GM18505 (cell line): Measurements from ENCODE around the gene FAS.

Experiments
- ATAC-seq: cut with Tn5 transposase; IDR thresholded peaks from one replicate; pipeline ENCODE4 v1.9.1; 2021; ENCODE audit not compliant: unreplicated experiment
- POLR2A ChIP-seq: IDR thresholded peaks from 4 replicates; pipeline ENCODE4 v1.6.1; 2011; ENCODE audit warnings: borderline replicate concordance; ENCODE audit not compliant: insufficient read depth, insufficient read length; ENCODE audit errors: extremely low read depth

FAS gene

GRCh38 chr10:88980247-88980646 is 10.4 kb upstream of the FAS start:
- no peak for TF ChIP-seq POLR2A
- no peak for ATAC-seq

GRCh38 chr10:88980800-88981199 is 9.8 kb upstream of the FAS start:
- ATAC-seq: no peak
- TF ChIP-seq POLR2A: no peak

GRCh38 chr10:88981435-88981834 is 9.2 kb upstream of the FAS start:
- ATAC-seq: no peak
- no peak for TF ChIP-seq POLR2A

GRCh38 chr10:88982366-88982765 is 8.2 kb upstream of the FAS start:
- no peak for TF ChIP-seq POLR2A
- no peak for ATAC-seq

GRCh38 chr10:88983206-88983605 is 7.4 kb upstream of the FAS start:
- no peak for ATAC-seq
- no peak for TF ChIP-seq POLR2A

GRCh38 chr10:88983939-88984338 is 6.7 kb upstream of the FAS start:
- no peak for TF ChIP-seq POLR2A
- ATAC-seq: no peak

GRCh38 chr10:88984525-88984924 is 6.1 kb upstream of the FAS start:
- no peak for ATAC-seq
- no peak for TF ChIP-seq POLR2A

GRCh38 chr10:88986549-88987242 is 3.9 kb upstream of the FAS start:
- no peak for TF ChIP-seq POLR2A
- no peak for ATAC-seq

GRCh38 chr10:88987243-88987725 is 3.3 kb upstream of the FAS start:
- TF ChIP-seq POLR2A: no peak
- ATAC-seq: no peak

GRCh38 chr10:88987840-88988239 is 2.8 kb upstream of the FAS start:
- no peak for ATAC-seq

GRCh38 chr10:88989423-88989822 is 1.2 kb upstream of the FAS start:
- TF ChIP-seq POLR2A: no peak
- no peak for ATAC-seq

More at GRCh38 chr10:88987840-88988239, 2.8 kb upstream of the FAS start:
- no peak for TF ChIP-seq POLR2A

GRCh38 chr10:88989824-88990383 is 694 bp upstream of the FAS start:
- ATAC-seq: no peak
- TF ChIP-seq POLR2A: no peak

- TF ChIP-seq POLR2A: peak; percentile 71
- peak; percentile 22 for ATAC-seq
Observed at GRCh38 chr10:88991161-88991898, 732 bp downstream of the FAS start.

- no peak for TF ChIP-seq POLR2A
- ATAC-seq: no peak
Observed at GRCh38 chr10:88991899-88992320, 1.3 kb downstream of the FAS start.
